ENCODE data around the gene SLC9A3.

- TF ChIP-seq, protein P1, sequence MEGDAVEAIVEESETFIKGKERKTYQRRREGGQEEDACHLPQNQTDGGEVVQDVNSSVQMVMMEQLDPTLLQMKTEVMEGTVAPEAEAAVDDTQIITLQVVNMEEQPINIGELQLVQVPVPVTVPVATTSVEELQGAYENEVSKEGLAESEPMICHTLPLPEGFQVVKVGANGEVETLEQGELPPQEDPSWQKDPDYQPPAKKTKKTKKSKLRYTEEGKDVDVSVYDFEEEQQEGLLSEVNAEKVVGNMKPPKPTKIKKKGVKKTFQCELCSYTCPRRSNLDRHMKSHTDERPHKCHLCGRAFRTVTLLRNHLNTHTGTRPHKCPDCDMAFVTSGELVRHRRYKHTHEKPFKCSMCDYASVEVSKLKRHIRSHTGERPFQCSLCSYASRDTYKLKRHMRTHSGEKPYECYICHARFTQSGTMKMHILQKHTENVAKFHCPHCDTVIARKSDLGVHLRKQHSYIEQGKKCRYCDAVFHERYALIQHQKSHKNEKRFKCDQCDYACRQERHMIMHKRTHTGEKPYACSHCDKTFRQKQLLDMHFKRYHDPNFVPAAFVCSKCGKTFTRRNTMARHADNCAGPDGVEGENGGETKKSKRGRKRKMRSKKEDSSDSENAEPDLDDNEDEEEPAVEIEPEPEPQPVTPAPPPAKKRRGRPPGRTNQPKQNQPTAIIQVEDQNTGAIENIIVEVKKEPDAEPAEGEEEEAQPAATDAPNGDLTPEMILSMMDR (IDR thresholded peaks at IDR 0.05; ENCODE audit: low read depth, low read length, poor library complexity, severe bottlenecking) = no peak
- TF ChIP-seq EZH2phosphoT487 (IDR thresholded peaks at IDR 0.05; ENCODE audit: borderline replicate concordance, low read length) = no peak
Observed at GRCh38 chr5:451587-452458, 72.4 kb downstream of the SLC9A3 start.
